IPS-NIHi7 (cell line): ENCODE measurements around the gene EPHX1.
"Not testable (repeated sequence)": the region's sequence is repeated elsewhere in the genome, so short reads cannot be mapped to it uniquely, and the experiment has no call there.

Experiments used
- DNase-seq: peaks from one replicate; pipeline ENCODE4 v3.0.0; 2012; ENCODE audit warnings: mixed read lengths; ENCODE audit errors: extremely low spot score

Gene EPHX1

DNA sequence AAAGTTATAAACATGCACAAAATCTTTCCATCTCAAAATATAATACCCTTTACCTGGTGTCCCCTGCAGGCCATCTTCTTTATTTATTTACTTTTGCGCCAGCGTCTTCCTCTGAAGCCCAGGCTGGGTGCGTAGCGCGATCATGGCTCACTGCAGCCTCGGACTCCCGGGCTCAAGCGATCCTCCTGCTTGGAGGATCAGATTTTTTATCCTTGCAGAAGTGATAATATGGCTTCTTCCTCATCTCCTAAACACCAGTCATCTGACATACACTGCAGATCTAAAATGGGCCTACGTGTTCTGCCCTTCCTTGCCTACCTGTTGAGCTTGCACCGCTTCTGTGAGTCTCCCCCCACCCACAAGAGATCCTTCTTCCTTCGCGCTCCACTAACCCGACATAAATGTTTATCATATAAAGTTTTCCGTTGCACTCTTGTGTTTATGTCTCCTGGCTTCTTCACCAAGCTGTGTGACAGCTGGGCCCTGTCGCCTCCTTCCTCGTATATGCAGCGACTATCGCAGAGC lies 32.8 kb upstream of the EPHX1 start:
- DNase-seq: no peak

DNA sequence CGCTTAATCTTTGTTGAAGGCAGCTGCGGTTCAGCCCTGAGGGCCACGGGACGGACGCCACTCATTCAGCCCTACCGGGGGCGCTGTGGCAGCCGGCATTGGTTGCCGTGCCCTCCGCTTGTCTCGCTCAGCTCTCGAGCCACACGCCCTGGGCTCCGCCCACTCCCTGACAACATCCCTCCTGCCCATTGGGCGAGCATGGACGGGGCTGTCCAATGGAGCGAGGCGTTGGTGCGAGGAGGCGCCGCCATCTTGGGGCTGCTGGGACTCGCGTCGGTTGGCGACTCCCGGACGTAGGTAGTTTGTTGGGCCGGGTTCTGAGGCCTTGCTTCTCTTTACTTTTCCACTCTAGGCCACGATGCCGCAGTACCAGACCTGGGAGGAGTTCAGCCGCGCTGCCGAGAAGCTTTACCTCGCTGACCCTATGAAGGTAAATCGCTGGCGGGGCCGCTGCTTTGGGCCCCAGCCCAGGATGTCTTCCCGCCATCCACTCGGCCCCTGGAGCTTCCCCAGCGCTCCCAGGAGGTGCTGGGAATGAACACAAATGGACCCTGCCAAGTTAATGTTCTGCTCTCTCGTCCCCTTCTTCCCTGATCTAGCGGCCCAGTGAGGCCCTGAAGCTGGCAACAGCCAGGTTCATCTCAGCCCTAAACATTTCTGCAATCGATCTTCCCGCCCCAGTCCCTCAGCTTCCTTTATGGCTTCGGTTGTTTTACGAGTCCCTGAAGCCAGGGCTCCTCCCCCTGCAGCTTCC lies 32.2 kb upstream of the EPHX1 start, which contains the start of gene SRP9:
TSS of gene SRP9 (plus strand) at position 244 of the 754 bp plus-strand sequence. CDS start at position 359, 115 bp downstream.
- peak; percentile 96 for DNase-seq

DNA sequence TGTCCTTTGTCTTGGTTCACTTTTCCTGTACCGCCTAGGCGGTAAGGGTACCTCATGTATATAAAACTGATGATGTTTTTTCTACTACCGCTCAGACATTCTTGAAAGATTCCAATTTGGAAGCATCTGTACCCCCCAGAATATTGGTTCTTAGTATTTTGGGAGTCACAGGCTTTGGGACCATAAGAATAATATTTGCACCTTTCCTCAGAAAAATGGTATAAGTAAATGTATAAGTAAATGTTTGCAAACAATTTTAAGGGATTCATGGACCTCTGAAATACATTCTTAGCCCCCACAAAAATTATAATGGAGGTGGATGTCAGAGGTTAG lies 31.6 kb upstream of the EPHX1 start:
- DNase-seq: no peak

DNA sequence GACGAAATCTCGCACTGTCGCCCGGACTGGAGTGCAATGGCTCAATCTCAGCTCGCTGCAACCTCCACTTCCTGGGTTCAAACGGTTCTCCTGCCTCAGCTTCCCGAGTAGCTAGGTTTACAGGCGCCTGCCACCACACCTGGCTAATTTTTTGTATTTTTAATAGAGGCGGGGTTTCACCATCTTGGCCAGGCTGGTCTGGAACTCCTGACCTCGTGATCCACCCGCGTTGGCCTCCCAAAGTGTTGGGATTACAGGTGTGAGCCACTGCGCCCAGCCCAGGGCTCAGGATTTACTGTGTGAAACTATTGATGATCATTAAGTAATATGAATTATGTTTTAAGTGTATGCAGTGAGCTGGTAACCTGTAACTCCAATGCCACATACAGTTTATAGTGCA lies 30.8 kb upstream of the EPHX1 start:
- DNase-seq: not testable (repeated sequence)

DNA sequence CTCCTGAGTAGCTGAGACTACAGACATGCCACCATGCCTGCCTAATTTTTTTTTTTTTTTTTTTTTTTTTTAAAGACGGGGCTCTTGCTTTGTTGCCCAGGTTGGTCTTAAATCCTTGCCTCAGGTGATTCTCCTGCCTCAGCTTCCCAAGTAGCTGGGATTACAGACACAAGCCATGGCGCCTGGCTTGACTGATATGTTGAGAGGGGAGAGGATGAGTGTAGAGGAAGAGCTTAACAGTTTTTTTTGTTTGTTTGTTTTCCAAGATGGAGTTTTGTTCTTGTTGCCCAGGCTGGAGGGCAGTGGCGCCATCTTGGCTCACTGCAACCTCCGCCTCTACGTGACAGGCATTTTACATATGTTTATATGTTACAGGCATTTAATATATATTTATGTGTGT lies 29.8 kb upstream of the EPHX1 start:
- DNase-seq: no peak

DNA sequence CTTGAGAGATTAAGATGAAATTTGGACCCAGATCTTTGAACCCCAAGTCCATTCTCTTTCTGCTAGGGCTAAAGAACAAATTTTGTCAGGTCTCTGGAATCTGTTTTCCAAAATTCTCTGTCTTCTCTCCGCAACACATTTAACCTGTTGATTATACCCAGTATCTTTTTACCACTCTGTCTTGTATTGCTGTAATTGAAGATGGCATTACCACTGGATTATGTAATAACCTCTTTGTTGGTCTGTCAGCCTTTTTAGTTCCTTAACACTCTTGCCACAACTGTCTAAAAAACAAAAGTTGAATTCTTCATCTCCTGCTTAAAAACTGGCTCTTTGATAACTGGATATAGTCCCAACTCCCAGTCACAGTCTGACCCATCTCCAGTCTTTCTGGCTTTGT lies 29.3 kb upstream of the EPHX1 start:
- no peak for DNase-seq

DNA sequence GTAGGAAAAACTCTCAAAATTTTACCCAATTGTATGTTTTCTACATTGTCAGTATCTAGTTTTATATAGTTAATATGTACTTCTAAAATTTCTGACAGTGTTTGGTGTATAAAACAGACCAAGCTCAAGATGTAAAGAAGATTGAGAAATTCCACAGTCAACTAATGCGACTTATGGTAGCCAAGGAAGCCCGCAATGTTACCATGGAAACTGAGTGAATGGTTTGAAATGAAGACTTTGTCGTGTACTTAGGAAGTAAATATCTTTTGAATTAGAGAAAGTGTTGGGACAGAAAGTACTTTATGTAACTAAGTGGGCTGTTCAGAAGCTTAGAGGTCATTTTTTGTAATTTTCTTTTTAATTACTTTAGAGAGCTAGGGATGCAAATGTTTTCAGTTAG lies 20.8 kb upstream of the EPHX1 start:
- not testable (repeated sequence) for DNase-seq

DNA sequence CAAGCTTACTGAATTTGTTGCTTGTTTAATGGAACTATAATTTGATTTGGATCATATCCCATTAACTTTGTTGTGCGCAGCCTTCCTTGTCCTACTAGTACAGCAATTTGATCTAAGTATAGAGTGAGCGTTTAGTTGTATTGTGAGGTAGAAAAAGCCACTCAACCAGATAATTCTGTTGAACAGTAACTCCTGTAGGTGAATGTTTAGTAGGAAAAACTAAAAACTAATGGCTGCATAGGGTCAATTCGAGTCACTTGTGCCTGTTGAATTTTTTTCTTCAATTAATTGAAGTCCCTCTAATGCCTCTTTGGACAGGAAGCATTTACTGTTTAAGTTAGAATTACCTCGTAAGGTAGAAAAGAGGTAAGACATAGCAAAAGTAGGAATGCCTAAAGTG lies 15.0 kb upstream of the EPHX1 start:
- no peak for DNase-seq

DNA sequence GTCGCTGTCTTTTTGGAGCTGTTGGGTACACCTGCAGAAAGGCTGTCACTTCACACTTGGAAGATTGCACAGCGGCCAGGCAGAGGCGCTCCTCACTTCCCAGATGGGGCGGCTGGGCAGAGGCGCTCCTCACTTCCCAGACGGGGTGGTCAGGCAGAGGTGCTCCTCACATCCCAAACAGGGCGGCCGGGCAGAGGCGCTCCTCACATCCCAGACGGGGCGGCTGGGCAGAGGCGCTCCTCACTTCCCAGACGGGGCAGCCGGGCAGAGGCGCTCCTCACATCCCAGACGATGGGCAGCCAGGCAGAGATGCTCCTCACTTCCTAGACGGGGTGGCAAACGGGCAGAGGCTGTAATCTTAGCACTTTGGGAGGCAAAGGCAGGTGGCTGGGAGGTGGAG lies 13.8 kb upstream of the EPHX1 start:
- not testable (repeated sequence) for DNase-seq

DNA sequence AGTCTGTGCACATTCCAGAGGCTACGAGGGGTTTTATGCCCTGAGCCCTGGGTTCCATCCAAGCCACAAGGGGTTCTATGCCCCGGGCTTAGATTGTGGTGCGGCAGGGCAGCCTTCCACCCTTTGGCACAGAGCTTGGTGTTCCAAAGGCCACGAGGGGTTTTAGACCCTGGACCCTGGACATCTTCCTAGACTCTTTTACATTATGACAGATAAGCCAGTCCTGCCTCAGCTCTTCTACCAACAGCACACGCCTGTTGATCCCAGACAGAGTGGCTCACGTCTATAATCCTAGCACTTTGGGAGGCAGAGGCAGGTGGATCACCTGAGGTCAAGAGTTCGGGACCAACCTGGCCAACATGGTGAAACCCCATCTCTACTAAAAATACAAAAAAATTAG lies 8.8 kb upstream of the EPHX1 start:
- not testable (repeated sequence) for DNase-seq

DNA sequence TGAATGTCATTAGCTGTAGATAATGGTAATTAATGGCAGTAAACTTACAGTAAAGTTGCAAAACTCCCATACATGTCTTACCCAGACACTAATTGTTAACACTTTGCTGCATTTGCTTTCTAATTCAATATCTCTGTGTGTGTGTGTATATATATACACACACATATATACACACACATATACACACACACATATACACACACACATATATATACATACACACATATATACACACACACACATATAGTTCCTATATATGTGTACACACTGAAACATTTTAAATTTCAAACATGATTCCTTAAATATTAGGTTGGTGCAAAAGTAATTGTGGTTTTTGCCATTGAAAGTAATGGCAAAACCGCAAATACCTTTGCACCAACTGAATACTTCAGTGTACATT lies 3.7 kb upstream of the EPHX1 start:
- DNase-seq: no peak

DNA sequence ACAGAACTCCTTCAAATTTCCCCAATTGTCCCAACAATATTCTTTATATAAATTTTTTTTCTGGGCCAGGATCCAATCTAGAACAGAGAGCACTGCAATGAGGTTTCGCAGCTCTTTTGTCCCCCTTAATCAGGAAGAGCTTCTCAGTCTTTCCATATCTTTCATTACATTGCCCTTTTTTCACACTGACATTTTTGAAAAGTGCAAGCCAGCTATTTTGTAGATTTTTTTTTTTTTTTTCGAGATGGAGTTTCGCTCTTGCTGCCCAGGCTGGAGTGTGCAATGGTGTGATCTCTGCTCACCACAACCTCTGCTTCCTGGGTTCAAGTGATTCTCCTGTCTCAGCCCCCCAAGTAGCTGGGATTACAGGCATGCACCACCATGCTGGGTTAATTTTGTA lies 3.2 kb upstream of the EPHX1 start:
- not testable (repeated sequence) for DNase-seq

DNA sequence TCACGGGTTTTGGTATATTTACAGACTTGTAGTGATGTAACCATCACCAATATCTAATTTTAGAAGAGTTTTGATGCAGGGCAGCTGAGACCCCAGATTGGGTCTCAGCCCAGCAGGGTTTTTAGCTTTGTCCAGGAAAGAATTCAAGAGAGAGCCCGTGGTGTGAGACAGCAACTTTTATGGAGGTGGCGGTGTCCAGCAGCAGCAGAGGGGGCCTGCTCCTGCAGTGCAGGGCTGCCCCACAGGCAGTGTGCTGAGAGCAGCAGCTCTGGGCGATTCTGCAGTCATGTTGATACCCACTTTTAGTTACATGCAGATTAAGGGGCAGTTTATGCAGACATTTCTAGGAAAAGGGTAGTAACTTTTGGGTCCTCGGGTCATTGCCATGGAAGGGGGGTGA lies 1.8 kb upstream of the EPHX1 start:
- DNase-seq: no peak

DNA sequence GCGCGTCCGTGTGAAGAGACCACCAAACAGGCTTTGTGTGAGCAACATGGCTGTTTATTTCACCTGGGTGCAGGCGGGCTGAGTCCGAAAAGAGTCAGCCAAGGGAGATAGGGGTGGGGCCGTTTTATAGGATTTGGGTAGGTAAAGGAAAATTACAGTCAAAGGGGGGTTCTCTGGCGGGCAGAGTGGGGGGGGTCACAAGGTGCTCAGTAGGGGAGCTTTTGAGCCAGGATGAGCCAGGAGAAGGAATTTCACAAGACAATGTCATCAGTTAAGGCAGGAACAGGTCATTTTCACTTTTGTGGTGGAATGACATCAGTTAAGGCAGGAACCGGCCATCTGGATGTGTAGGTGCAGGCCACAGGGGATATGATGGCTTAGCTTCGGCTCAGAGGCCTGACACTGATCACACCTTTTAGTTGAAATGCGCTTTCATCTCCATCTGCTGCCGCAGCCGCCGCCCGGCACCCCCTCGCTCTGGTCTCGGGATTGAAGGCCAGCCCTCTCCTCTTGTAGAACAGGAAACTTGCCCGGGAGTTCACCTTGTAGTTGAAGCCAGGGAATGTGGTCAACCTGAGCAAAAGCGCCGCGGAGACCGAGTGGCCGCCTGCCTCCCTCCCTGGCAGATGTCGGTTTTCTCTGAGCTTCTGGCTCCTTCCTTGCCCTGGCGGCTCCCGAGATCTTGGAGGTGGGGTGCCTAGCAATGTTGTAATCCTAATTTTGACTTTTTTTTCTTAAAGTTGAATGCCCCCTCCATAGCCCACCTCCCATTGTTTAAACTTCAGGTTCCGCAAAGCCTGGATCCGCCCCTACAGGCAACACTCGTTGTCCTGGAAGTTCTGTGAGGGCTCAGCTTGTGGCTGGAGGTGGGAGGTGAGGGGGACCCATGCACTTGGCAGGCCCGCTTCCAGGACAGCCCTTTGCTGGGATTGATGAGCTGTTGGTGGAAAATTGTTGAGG lies 935 bp downstream of the EPHX1 start:
- not testable (repeated sequence) for DNase-seq

DNA sequence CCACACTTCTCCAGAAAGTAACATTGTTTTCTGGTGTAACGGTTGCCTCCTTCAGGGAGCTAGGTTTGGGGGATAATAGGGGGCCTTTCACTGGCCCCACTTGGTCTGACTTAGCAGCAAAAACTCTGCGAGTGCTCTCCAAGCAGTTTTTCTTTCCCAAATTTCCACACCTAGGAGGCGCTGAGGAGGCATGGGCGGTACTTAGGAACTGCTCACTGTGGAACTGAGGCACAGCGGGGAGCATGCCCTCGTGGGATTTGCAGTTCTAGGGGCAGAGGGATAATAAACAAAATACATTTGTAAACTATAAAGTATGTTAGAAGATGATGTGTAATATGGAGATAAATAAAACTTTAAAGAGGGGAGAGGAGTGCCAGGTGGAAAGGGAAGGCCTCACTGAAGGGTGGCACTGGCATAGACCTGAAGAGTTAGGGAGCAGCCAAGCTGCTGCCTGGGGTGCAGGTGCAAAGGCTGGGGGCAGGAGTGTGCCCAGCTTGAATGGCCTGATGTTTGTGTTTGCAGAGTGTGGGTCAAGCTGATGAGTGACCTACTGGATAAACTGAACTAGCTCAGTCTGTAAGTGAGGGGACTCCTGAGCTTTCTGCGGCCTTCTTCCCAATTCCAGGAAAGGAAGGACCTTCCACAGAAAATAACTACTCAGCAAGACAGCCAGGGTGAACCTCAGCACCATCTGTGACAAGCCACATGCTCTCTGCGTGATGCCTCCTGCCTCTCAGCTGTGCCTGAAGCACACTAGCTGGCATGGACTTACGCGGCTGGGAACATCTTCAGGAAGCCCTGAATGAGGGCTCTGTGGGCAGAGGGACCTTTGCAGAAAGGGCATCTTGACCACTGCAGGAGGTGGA lies 1.9 kb downstream of the EPHX1 start:
- no peak for DNase-seq

DNA sequence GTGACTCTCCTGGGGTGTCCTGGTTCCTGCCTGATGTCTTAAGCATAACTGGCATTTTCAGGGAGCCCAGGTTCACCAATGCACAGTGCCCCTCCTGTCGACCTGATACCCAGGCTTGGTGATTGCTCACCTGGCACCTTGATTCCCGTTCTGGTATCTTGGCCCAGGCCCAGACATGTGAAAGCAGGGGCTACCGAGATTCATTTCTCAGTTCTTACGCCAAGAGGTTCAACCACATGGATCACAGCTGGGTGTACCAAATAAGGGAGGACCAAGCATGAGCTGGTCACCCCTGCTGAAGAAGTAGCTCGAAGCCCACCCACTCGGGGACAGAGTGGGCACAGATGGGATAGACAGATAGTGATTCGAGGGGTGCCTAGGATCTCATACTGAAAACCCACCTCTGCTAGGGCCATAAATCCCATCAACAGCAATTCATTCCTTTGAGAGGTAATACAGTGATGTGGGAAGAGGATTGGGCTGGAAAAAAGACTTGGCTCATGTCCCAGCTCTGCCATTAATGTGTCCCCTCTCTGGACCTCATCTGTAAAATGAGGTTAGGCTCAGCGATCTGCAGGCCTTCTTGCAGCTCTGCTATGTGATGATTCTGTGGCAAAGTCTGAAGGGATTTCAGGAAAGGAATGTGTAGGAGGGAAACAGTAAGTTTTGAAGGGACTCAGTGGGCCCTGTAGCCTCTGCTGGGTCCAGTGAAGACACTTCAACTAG lies 2.7 kb downstream of the EPHX1 start:
- no peak for DNase-seq

DNA sequence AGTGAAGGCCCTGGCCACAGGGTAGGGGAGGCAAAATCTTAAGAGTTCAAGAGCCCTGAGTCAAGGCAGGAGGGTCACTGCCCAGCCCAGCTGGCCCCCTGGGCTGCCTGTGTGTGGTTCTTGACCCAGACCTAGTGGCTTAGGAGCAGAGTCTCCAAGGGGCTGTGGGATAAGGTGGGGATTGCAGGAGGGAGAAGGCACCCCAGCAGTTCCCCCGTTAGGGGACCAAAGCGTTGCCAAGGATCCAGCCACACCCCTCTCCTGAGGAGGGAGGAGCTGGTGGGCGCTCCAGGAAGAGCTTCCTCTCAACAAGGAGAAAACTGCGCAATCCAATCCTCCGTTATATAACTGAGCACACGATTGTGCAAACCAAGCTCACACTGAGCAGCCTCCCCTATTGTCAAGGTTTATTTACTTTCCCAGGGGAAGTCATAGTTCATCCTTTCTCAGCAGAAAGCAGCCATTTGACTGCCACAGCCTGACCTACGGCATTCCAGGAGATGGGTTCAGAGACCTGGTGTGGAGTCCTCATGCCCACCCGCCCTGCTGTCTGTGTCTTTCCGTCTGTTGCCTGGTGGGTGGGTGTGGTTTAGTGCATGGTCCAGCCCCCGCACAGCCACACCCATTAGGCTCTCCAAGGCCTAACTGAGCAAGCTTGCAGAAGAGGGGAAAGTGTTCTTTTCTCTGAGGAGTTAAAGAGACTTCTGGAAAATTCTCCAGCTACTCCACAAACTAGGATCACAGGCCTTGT lies 3.5 kb downstream of the EPHX1 start:
- no peak for DNase-seq

DNA sequence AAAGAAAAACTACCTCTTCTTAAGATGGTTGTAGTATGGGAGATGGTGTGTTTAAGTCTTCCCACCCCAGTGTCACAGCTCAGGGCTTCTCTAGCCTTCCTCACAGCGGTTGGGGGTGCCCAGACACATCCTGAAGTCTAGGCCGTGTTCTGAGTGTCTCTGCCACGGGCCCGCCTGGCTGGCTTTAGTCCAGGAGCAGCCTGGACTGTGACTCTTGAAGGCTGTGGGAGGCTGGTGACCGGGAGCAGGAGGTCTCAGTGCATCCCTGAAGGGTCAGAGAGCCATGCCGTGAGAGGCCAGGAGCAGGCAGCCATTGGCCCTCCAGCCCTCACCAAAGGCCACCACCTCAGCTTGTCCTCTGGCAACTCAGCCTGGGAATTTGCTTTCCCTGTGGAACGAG lies 4.5 kb downstream of the EPHX1 start:
- DNase-seq: no peak

DNA sequence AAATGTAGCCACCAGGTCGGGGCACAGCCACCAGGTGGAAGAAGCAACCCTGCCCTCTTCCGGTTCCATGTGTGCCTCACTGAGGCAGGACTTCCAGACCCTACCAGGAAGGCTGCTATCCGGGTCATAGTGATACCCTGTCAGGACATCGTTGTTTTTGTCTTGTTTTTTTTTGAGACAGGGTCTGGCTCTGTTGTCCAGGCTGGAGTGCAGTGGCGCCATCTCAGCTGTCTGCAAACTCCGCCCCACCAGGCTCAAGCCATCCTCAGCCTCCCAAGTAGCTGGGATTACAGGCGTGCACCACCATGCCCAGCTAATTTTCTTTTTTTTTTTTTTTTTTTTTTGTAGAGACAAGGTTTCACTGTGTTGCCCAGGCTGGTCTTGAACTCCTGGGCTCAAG lies 5.2 kb downstream of the EPHX1 start:
- not testable (repeated sequence) for DNase-seq

DNA sequence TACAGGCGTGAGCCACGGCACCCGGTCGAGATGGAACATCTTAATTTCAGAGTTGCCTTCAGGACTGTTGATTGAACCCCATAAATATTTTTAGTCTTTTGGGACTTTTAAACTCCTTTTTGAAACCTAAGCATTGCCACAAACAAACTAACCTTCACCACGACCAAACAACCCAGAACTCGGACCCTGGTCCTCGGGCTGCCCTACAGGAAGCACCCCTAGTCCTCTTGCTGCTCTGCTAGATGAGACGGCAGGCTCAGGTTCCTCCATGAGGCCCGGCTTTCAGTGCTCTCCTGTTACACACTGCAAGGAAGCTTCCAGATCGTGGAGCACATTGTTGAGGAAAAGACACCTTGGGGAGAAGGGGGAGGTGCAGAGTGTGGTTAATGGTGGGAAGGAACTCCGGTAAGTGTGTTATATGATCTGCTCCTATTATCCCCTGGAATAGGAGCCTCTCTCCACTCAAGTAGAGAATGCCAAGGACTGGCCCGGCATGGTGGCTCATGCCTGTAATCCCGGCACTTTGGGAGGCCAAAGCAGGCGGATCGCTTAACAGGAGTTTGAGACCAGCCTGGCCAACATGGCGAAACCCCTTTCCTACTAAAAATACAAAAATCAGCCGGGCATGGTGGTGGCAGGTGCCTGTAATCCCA lies 5.7 kb downstream of the EPHX1 start:
- DNase-seq: no peak
